HepG2 (cell line): ENCODE data around the gene ZFP36L2. TPM values are rescaled to one million over a fixed set of nuclear protein-coding genes. Genes with fewer than 3 reads are reported as not detected.

Experiments
- ATF1 ChIP-seq: IDR thresholded peaks from 2 replicates; pipeline ENCODE4 v1.6.1; 2016; ENCODE audit warnings: mild to moderate bottlenecking, control low read depth
- ELF4 ChIP-seq: sonication (generic); formaldehyde crosslinking; IDR thresholded peaks from 2 replicates; pipeline ENCODE4 v1.5.0; 2020; ENCODE audit warnings: missing genetic modification reagents, mild to moderate bottlenecking, moderate library complexity, borderline replicate concordance
- EP300 ChIP-seq, 3 experiments: sonication (generic) in 1 of 3; formaldehyde crosslinking in 1 of 3; IDR thresholded peaks; 2 replicates each; pipeline versions ENCODE4 v1.5.1 to v1.6.1; 2011 to 2020; ENCODE audit warnings: low read depth in 2 of 3, low read length in 2 of 3, borderline replicate concordance in 1 of 3, improper control_type of control experiment in 1 of 3, mild to moderate bottlenecking in 1 of 3, missing genetic modification reagents in 1 of 3, moderate library complexity in 1 of 3
- GATAD1 ChIP-seq: IDR thresholded peaks from 2 replicates; pipeline ENCODE4 v1.6.1; 2016; ENCODE audit warnings: missing genetic modification reagents, missing compliant biosample characterization
- KAT2B ChIP-seq: fragments of 150-350 bp; IDR thresholded peaks from 2 replicates; pipeline ENCODE4 v1.6.1; 2014; ENCODE audit warnings: low read depth, low read length, borderline replicate concordance
- NFAT5 ChIP-seq: sonication (generic); formaldehyde crosslinking; IDR thresholded peaks from 2 replicates; pipeline ENCODE4 v1.4.0; 2020; ENCODE audit warnings: missing genetic modification reagents
- NFRKB ChIP-seq: fragments of 450-650 bp; IDR thresholded peaks from 2 replicates; pipeline ENCODE4 v1.6.1; 2017
- NR3C1 ChIP-seq: sonication (generic); formaldehyde crosslinking; IDR thresholded peaks from 2 replicates; pipeline ENCODE4 v1.4.0; 2020; ENCODE audit warnings: missing genetic modification reagents
- PHF8 ChIP-seq: sonication (generic); formaldehyde crosslinking; IDR thresholded peaks from 2 replicates; pipeline ENCODE4 v1.5.0; 2020; ENCODE audit warnings: missing genetic modification reagents
- RAD21 ChIP-seq: fragments of 450-650 bp; formaldehyde crosslinking; IDR thresholded peaks from 2 replicates; pipeline ENCODE4 v1.5.0; 2020; ENCODE audit warnings: mild to moderate bottlenecking
- WIZ ChIP-seq: sonication (generic); formaldehyde crosslinking; IDR thresholded peaks from 2 replicates; pipeline ENCODE4 v1.5.1; 2020; ENCODE audit warnings: mild to moderate bottlenecking, missing genetic modification reagents
- ZFP37 ChIP-seq: sonication (generic); formaldehyde crosslinking; IDR thresholded peaks from 2 replicates; pipeline ENCODE4 v1.4.0; 2020; ENCODE audit warnings: missing genetic modification reagents, borderline replicate concordance
- ZMAT3 ChIP-seq: sonication (generic); formaldehyde crosslinking; conservative IDR thresholded peaks from 2 replicates; pipeline ENCODE4 v1.7.0; 2021; ENCODE audit warnings: missing genetic modification reagents
- ZNF138 ChIP-seq: sonication (generic); formaldehyde crosslinking; IDR thresholded peaks from 2 replicates; pipeline ENCODE4 v1.5.0; 2020; ENCODE audit warnings: mild to moderate bottlenecking, low read depth, missing genetic modification reagents
- ZNF234 ChIP-seq: sonication (generic); formaldehyde crosslinking; conservative IDR thresholded peaks from 2 replicates; pipeline ENCODE4 v1.5.1; 2020; ENCODE audit warnings: mild to moderate bottlenecking, missing genetic modification reagents
- ZNF24 ChIP-seq: fragments of 450-650 bp; IDR thresholded peaks from 2 replicates; pipeline ENCODE4 v1.6.1; 2017; ENCODE audit warnings: antibody characterized with exemption, mild to moderate bottlenecking
- ZNF256 ChIP-seq: sonication (generic); formaldehyde crosslinking; conservative IDR thresholded peaks from 2 replicates; pipeline ENCODE4 v1.4.0; 2020; ENCODE audit warnings: missing genetic modification reagents
- ZNF550 ChIP-seq: sonication (generic); formaldehyde crosslinking; IDR thresholded peaks from 2 replicates; pipeline ENCODE4 v1.4.0; 2020; ENCODE audit warnings: mild to moderate bottlenecking, missing genetic modification reagents, borderline replicate concordance
- ZNF674 ChIP-seq: sonication (generic); formaldehyde crosslinking; IDR thresholded peaks from 2 replicates; pipeline ENCODE4 v1.5.0; 2020; ENCODE audit warnings: low read depth, mild to moderate bottlenecking, missing genetic modification reagents
- ZSCAN25 ChIP-seq: sonication (generic); formaldehyde crosslinking; IDR thresholded peaks from 2 replicates; pipeline ENCODE4 v1.8.0; 2022; ENCODE audit warnings: mild to moderate bottlenecking, missing genetic modification reagents
- polyA plus RNA-seq, 8 experiments: library from polyadenylated mRNA; depleted of rRNA in 3 of 8; stranded (reverse) in 7 of 8; unstranded in 1 of 8; fragments of >200 nt; fragmentation: Illumina TruSeq in 4 of 8; extraction: Trizol in 4 of 8; gene quantifications; 2 replicates each; pipeline versions ENCODE4 v1.2.1 to v1.2.3, GENCODE V29; 2011 to 2016; ENCODE audit warnings: low read depth in 4 of 8, missing spikeins in 1 of 8, mixed read lengths in 1 of 8; ENCODE audit not compliant: insufficient read depth in 1 of 8
- total RNA-seq, 5 experiments: library from RNA; depleted of rRNA; stranded (reverse); fragments of >200 nt; fragmentation: Illumina TruSeq; extraction: Trizol; gene quantifications; 2 replicates each; pipeline ENCODE4 v1.2.3, GENCODE V29; 2016; ENCODE audit warnings: low read depth in 1 of 5
- TF ChIP-seq, protein P1 (sequence below): sonication (generic); formaldehyde crosslinking; IDR thresholded peaks from 2 replicates; pipeline ENCODE4 v1.5.0; 2020; ENCODE audit warnings: mild to moderate bottlenecking, low read depth, missing genetic modification reagents, borderline replicate concordance
- TF ChIP-seq, protein P2 (sequence below): sonication (generic); formaldehyde crosslinking; IDR thresholded peaks from 2 replicates; pipeline ENCODE4 v1.5.0; 2020; ENCODE audit warnings: missing genetic modification reagents
- TF ChIP-seq, protein P3 (sequence below): sonication (generic); formaldehyde crosslinking; IDR thresholded peaks from 2 replicates; pipeline ENCODE4 v1.5.0; 2020; ENCODE audit warnings: mild to moderate bottlenecking, missing genetic modification reagents

ZFP36L2 gene
- total and polyA plus RNA-seq, 2 of the 13 experiments (the other 11 are each of a cell fraction or from before 2014, with no cell fraction given), result 11.2 to 21.8 TPM

- TF ChIP-seq NFAT5 (no peak), ZNF234 (CRISPR knock-in tag) (no peak), ZFP37 (CRISPR knock-in tag) (no peak; the same call in 1 of the 2 replicates), NR3C1 (CRISPR knock-in tag) (no peak), ZNF24 (no peak), KAT2B (no peak), NFRKB (no peak), ZNF550 (CRISPR knock-in tag) (no peak), ZNF256 (CRISPR knock-in tag) (no peak), ZNF138 (CRISPR knock-in tag) (peak; percentile 8; the same call in 1 of the 2 replicates), ZSCAN25 (CRISPR knock-in tag) (no peak; the same call in 1 of the 2 replicates), PHF8 (peak; percentile 55; the same call in 1 of the 2 replicates), WIZ (CRISPR knock-in tag) (no peak), GATAD1 (CRISPR knock-in tag) (no peak), ZMAT3 (CRISPR knock-in tag) (peak; percentile 48), RAD21 (peak; percentile 45), EP300 (IDR thresholded peaks at IDR 0.05; ENCODE audit: low read depth in 2 of 2, low read length in 2 of 2) (no peak), EP300 (CRISPR knock-in tag; IDR thresholded peaks at IDR 0.05; ENCODE audit: borderline replicate concordance) (no peak), ELF4 (CRISPR knock-in tag) (0 out of 2 replicates have a peak, but pooled peaks have one; percentile 5), ZNF674 (CRISPR knock-in tag) (0 out of 2 replicates have a peak, but pooled peaks have one; percentile 12), ATF1 (no peak)
- TF ChIP-seq, protein P1, sequence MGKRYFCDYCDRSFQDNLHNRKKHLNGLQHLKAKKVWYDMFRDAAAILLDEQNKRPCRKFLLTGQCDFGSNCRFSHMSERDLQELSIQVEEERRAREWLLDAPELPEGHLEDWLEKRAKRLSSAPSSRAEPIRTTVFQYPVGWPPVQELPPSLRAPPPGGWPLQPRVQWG (CRISPR knock-in tag), result no peak
- TF ChIP-seq, protein P2, sequence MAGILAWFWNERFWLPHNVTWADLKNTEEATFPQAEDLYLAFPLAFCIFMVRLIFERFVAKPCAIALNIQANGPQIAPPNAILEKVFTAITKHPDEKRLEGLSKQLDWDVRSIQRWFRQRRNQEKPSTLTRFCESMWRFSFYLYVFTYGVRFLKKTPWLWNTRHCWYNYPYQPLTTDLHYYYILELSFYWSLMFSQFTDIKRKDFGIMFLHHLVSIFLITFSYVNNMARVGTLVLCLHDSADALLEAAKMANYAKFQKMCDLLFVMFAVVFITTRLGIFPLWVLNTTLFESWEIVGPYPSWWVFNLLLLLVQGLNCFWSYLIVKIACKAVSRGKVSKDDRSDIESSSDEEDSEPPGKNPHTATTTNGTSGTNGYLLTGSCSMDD (CRISPR knock-in tag), result no peak
- TF ChIP-seq, protein P3, sequence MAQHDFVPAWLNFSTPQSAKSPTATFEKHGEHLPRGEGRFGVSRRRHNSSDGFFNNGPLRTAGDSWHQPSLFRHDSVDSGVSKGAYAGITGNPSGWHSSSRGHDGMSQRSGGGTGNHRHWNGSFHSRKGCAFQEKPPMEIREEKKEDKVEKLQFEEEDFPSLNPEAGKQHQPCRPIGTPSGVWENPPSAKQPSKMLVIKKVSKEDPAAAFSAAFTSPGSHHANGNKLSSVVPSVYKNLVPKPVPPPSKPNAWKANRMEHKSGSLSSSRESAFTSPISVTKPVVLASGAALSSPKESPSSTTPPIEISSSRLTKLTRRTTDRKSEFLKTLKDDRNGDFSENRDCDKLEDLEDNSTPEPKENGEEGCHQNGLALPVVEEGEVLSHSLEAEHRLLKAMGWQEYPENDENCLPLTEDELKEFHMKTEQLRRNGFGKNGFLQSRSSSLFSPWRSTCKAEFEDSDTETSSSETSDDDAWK (CRISPR knock-in tag), result no peak
Observed at GRCh38 chr2:43225788-43226557, 433 bp downstream of the ZFP36L2 start (continued).
